HCEC 1CT (cell line): ENCODE data around the gene PTTG1.

ENCODE experiments used
- DNase-seq: peaks from one replicate; pipeline ENCODE4 v3.0.0-alpha.2; 2017

The PTTG1 gene

DNA sequence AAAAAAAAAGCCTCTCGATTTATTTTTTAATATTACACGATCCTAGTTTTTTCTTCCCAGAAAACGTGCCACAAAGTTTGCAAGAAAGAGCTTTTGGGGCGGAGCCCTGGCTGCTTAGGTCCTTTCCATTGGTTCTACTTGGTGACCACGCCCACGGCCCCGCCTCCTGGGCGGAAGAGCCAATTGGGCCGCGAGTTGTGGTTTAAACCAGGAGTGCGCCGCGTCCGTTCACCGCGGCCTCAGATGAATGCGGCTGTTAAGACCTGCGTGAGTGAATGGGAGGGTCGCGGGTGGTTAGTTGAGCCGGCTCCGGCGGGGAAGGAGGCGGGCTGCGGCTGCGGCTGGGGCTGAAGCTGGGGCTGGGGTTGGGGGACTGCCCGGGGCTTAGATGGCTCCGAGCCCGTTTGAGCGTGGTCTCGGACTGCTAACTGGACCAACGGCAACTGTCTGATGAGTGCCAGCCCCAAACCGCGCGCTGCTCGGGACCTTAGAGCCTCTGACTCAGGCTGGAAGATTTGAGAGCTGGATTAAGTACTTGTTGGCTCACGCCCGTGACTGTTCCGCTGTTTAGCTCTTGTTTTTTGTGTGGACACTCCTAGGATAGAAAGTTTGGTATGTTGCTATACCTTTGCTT is at the start of gene PTTG1:
Gene PTTG1, plus strand, starts transcription at position 231 of the 634 bp plus-strand sequence. CDS start 458 bp downstream, outside the sequence.
- DNase-seq = peak; percentile 97

DNA sequence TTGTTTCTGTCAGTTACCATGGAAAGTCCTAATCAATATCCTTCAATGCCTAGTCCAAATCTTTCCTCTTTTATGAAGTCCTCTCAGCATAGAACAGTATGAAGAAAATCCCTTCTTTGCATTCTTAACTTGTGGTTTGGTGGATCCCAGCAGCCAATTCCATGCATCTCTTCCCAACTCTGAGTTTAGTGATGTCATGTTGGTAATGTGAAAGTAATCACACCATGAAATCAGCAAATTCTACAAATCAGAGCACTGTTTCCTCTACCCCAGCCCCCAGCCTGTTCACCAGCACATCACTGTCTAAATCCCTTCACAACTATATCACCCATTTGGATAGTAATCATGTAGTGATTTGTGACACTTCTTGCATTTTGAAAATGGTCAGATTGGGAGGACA is 46.5 kb upstream of the PTTG1 start:
- no peak for DNase-seq

DNA sequence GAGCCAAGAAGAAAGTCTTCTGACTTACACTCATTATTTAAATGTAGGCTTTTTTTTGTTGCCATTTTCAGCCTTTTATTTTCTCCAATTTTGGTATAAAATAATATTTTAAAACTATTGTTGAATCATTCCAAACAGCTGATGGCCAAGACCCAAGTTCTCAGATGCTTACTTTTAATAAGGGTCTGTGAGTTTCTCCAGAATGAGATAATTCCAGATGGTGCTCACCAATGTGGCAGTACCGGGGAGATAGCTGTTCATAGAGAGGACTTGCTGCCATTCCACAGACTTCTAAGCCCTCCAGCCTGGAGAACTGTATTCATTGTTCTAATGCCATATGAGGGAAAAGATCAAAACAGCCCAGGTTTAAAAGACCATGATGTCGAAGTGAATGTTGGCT is 46.0 kb upstream of the PTTG1 start:
- no peak for DNase-seq

DNA sequence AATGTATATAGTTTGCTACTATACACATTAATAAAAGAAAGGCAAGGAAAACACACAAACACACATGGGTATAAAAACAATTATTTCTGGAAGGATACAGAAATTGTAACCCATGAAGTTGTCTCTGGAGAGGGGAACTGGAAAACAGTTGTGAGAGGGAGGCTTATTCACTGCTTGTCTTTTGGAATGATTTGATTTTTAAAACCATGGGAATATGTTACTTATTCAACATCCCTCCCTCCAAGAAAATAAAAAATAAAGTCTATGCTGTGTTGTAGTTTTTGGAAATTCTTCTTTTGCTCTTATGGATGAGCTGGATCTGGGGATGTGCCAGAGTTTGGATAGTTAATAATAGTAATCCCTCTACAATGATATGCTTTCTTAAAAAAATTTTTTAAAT is 45.2 kb upstream of the PTTG1 start:
- DNase-seq = no peak

DNA sequence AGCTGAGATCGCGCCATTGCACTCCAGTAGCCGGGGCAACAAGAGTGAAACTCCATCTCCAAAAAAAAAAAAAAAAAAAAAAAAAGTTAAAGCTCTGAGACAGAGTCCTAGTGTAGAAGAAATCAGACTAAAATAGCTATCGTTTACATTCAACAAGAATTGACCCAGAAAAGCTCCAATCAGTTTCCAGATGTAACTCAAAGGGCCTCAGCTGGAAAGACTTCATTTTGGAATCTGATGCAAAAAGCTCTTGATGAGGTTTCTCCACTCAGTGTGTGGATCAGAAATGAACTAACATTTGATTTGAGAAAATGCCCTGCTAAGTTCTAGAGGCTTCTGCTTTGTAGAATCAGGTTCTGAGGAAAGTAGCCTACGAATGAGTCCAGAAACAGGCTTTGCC is 44.0 kb upstream of the PTTG1 start:
- no peak for DNase-seq

DNA sequence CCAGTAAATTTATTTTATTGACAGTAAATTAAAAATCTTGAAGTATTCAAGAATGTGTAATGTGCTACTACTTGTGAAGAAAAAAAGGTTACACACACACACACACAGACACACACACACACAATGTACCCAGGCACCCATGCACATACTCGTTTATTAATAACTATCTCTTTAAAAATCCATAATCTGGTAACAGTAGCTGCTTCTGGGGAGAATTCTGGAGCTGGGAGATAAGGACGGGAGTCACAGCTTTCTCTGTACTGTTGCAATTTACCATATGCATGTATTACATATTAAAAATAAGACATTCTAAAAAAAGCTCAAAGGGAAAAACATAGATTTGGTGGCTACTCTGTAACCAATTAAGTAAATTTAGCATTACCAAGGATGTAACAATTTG is 43.3 kb upstream of the PTTG1 start:
- DNase-seq = no peak

DNA sequence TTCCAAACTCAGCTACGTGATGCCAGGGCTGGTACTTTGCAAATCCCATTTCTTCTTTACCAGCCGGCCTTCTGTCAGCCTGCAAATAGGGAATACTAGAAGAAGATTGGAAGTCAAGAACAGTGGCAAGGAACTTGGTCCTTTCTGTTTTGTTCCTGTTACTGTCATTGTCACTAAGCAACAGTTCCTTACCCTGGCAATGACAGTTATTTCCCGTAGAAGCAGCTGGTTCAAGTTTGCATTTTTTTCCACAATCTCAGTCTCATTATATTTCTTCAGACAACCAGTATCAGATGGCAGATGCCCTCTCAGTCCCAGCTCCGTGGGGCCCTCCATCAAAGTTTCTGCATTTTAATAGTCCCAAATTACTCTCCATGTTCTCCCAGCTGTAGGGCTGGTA is 42.1 kb upstream of the PTTG1 start:
- no peak for DNase-seq

DNA sequence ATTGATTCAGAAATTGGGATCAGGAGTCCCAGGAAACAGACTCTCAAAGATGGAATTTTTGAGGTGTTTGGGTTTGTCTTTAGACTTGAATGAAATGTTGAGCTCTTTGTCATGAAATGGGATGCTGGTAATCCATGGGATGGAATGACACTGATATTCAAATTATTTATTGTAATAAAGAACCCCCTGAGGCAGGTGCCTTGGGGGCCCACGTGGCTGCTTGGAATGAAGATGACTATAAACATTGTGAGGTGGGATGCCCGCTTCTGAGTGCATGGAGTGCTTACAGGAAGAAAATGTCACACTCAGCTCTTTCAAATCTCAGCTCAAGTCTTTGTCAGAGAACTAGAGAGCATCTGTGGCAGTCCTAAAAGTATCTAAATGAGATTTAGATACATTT is 41.6 kb upstream of the PTTG1 start:
- DNase-seq = no peak

DNA sequence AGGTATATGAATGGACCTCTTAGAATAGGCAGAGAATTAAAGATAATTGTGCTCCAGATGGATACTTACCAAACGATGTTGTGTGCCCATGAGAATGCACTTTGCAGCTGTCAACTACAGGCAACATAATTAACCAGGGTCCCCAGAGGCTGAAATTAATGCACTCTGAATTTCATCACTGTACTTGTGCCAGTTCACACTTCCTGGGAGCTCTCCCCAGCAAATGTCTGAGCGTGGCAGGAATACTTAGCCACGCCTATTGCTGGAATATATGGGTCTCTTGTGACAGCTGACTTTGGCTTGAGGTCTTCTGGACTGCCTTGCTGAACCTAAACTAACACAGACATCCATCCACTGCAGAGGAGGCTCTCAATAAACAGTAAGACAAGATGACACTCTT is 39.3 kb upstream of the PTTG1 start:
- no peak for DNase-seq

DNA sequence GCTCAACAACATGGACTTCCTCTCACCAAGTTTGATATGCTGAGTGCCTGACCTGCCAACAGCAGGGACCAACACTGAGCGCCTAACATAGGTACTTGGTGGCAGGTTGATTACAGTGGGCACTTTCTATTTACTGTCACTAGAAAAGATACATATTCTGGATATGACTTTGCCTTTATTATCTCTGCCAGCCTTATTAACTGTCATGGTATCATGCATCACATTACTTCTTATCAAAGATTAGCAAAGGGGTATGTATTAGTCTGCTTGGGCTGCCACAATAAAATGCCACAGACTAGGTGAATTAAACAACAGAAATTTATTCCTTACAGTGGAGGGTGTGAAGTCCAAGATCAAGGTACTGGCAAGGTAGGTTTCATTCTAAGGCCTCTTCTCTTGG is 37.0 kb upstream of the PTTG1 start:
- no peak for DNase-seq

DNA sequence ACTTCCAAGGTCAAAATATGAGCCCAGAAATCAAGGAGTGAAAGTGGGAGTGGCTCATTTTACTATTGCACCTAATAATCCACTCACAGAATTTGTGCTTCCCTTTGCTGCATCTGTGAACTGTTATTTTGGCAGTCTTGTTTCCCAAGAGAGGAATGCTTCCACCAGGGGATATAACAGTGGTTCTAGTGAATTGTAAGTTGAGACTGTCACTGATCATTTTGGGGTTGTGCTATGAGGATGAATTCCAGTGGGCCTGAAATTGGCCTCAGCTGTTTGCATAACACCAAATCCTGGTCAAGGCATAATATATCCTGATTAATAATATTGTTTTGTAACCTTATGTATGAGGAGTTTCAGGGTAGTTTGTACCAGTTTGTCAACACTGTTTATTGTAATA is 36.2 kb upstream of the PTTG1 start:
- no peak for DNase-seq

DNA sequence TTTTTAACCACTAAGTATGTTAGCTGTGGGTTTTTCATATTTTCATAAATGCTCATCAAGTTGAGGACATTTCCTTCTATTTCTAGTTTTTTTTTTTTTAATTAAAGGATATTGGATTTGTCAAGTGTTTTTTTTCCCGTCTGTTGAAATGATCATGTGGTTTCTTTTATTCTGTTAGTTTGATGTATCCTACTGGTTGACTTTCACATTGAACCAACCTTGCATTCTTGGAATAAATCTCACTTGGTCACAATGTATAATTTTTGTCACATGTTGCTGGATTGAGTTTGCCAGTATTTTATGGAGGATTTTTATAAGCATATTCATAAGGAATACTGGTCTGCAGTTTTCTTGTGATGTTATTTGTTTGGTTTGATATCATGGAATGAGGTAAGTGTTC is 34.2 kb upstream of the PTTG1 start:
- no peak for DNase-seq

DNA sequence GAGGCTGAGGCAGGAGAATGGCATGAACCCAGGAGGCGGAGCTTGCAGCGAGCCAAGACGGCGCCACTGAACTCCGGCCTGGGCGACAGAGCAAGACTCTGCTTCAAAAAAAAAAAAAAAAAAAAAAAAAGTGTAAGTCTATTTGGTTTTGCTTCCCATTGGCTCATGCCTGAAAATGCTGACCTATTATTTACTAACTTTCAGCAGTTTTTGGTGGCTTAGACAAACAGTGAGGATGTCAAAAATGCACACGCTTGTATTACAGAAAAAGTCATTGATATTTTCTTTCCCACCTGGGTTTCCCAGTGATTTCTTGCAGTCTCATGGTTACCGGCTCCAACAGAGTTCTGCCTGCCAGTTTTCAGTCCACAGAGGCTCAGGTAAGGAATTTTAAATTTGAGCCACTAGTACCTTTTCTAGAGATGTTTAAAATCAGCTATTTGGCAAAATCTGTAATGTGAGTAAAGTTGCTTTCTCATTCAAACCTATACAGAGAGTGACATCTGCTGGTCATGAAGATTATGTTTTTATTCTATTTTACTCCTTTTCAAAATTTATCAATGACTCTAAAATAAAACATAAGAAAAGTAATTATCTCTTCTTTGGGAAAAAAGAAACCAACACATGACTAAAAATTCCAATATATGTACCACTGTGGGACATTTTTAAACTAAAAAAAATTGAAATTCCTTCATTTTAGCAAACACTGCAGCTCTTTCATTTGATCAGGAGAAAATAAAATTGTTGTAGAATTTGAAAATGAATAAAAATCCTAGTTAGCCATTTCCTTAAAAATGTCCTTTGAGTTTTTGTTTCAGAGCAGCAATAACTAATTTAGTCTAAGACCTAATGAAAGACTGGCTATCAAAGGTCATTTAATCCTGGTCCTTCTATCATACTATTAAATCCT is 30.6 kb upstream of the PTTG1 start:
- peak; percentile 28 for DNase-seq

DNA sequence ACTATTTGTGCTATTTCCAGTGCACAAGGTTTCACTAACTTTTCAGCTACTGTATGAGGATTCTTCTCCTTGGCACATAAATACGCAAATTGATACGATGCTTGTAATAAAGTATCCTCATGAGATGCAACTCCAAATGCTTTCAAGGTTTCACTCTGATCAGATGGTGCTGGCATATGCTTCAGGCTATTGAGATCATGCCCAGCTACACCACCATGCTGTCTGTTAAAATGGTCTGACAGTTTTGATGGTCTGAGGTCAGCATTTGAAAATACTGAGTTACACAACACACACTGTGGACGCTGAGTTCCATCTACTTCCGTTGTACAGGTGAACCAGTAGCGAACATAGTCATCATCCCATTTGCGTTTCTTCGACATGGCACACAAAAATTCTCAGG is 26.5 kb upstream of the PTTG1 start:
- DNase-seq = no peak

DNA sequence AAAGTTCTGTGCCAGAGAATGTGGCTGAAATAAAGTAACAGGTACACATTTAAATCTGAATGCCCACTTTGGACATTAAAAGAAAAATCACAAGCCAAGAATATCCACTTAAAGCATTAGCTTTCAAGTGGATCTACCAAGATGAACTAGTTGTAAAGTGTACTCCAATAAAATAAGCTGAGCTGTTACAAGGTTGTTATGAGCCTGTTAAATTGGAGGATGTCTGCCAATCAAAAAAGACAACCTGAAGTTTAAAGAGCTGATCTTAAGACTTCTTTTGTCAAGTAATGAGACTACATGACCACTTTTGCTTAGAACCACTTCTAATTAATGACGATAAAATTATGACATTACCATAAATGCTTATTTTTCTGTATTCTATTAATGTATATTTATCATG is 24.2 kb upstream of the PTTG1 start:
- no peak for DNase-seq

DNA sequence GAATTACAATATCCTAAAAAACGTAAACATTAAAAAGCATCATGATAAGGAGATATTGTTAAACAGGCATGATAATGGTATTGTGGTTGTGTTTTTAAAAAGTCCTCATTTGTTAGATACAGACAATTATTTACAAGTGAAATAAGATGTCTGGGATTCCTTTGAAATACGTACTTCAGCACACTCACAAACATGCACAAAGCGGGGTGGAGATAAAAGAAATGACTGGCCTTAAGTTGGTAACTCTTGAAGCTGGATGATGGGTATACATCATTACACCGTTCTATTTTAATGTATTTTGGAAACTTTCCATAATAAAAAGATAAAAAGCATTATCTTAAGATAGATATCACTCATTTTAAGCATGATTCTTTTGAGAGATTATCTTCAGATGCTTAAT is 22.8 kb upstream of the PTTG1 start:
- DNase-seq = no peak

DNA sequence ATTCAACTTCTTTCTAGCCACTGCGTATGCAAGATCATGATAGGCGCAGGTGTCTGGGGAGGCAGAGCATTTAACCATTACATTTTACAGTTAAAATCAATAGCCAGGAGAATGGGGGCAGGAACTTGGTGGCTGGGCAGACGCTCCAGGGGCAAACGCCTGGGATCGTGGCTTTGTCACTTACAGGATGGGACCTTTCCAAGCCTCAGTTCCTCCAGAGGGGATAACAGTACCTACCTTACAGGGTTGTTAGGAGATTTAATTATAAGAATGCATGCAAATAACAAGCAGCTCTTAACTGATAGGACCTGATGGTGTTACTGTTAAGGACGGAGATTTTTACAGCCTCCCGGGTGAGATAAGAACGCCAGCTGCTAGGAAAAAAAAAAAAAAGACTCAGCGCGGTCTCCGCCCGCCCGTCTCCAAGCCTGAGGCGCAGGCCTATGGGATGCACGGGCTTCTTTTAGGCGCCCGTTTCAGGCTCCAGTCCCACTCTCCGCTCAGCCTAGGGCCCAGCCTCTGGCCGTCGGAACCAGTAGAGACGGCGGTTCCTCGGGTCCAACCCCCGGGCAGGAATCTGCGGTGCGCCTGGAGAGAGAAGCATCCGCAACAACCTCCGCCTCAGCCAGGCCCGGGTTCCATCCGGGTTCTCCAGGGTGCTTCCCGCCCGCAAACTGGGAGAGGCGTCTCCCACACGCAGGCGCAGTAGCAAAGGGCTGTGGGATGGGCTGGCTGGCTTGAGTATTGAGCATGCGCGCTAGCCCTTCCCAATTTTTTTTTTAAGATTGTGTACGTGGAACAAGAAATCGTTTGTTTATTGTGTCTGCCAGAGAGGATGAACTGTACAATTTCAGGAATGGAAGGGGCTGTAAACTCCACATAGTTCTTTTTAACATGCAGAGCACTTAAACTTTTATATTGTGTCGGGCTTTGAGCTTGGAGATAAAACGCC is 22.0 kb upstream of the PTTG1 start, which contains the start of gene FAM200C:
Gene FAM200C, minus strand, starts transcription at position 653 of the 952 bp plus-strand sequence. CDS start 4,564 bp downstream, outside the sequence.
- peak; percentile 94 for DNase-seq

DNA sequence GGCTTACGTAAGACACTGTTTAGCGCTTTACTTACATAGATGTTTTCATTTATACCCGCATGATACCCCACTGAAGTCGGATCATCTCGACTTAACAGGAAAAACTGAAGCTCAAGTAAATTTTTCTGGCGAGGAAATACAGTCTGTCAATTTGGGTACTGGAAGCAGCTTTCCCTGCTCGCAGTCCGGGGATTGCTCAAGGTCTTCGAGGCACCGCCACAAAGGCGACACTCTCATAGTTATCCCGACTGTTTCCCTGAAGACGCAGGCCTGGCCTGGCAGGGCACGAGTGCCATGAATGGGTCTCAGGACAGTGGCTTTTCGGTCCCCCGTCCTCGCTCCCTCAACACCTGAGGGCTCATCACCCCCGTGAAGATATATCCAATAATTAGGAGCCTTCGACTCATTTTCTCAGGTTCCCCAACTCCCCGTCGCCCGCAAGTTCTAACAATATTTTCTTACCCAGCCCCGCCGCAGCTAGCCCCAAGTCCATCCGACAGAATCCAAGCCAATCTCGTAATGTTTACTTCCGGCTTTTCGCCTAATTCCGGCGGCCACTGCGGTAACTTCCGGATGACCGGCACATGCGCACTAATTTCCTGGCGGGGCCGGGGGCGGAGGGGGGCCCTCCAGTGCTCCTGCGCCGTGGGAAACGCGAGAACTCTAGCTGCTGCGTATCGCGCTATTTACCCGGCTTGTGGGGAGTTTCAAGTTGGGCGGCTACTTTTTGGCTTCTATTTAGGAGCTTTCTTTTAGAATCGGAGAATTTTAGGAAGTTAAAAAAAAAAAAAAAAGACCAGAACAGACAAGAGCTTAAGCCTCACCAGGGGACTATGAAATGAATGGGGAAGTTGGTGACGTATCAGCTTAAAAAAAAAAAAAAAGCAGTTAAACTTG is 2.8 kb upstream of the PTTG1 start, which contains the start of gene SLU7:
Gene SLU7, minus strand, starts transcription at position 521 of the 897 bp plus-strand sequence. CDS start 3,787 bp downstream, outside the sequence.
- peak; percentile 95 for DNase-seq

DNA sequence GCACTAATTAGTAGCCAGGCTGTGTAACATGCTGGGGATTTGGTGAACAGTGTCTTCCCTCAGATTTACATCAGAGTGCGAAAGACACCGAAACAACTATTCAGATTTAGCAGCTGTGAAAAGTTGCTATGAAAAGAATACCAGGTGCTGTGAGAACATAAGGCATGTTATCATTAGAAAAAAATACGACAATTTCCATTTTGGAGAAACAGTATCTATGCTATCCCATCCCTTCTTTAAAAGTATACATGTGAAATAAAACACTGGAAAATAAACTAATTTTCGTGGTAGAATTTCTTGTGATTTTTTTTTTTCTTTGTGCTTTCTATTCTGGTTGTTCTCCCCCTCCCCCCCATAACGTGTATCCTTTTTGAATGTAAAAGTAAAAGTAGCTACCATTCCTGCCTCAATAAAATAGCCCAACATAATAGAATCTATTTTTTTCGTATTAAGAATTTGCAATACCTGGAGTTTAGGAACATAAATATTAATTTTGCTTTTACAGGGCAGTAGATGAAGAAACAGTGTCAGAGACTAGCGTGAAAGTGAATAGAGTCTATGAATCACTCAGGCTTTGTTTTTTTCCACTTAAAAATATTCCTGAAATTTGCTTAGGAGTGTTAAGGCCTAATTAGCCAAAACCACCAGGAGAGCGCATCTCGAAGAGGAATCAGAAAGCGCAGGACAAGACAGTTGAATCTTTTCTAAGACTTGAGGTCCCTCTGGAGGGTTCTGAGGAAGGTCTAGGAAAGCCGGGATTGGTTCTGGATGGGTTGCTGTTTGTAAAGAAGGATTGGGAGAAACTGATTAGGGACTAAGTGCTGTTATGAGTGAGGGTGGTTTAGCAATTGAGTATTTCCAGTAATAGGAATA is 2.0 kb upstream of the PTTG1 start:
- DNase-seq = no peak

DNA sequence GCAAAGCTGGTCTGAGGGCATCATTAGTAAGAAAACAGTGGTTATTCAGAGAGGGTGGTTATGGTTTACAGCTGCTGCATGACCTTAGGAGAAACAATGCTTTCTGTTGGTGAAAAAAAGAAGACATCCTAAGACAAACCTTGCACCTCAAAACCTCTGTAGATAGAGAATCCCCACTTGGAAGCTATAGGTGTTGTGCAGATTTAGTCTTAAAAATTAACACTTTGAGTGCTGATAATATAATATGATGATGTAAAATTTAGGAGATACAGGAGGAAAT is 1.4 kb upstream of the PTTG1 start:
- DNase-seq = no peak

DNA sequence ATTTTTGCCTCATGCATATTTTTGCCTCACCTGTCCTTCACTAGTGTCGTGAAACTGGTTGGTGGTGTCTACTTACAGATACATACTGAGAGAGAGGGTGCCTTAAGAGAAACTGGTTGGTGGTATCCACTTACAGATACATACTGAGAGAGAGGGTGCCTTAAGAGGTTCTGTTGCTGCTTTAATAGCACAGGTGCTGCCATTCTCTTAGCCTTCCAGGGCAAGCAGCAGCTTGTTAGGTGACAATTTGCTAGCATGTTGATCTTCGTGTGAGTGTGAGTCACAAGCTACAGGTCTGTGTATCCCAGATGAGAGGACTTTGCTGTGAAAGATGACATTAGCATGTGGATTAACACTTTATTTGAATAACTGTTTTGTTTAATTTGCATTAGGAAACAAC is 1.4 kb downstream of the PTTG1 start:
- no peak for DNase-seq
